Astrocyte (in vitro differentiated cells and primary cell): ENCODE data around the gene MED15.

ENCODE experiments used
- CTCF ChIP-seq: IDR thresholded peaks from 2 replicates; pipeline ENCODE4 v1.5.1; 2011; ENCODE audit warnings: low read depth, mild to moderate bottlenecking, inconsistent platforms, low read length, moderate library complexity; ENCODE audit not compliant: insufficient read depth
- EZH2 ChIP-seq: IDR thresholded peaks from 2 replicates; pipeline ENCODE4 v1.6.1; 2012; ENCODE audit warnings: mild to moderate bottlenecking, low read length, inconsistent platforms; ENCODE audit not compliant: insufficient read depth

- TF ChIP-seq CTCF (no peak), EZH2 (no peak)
These were observed 119.4 kb downstream of the MED15 start for GRCh38 chr22:20626811-20627210.
